Neural progenitor cell (in vitro differentiated cells): ENCODE results near the gene PGR.

ENCODE experiments used
- CTCF ChIP-seq: fragments of 200-600 bp; sonication (generic); IDR thresholded peaks from 2 replicates; pipeline ENCODE4 v1.5.1; 2017; ENCODE audit warnings: antibody characterized with exemption, mild to moderate bottlenecking
- EZH2 ChIP-seq: fragments of 200-600 bp; sonication (generic); IDR thresholded peaks from 2 replicates; pipeline ENCODE4 v1.6.1; 2017; ENCODE audit warnings: antibody characterized with exemption, mild to moderate bottlenecking, moderate library complexity

- TF ChIP-seq EZH2 (no peak), CTCF (no peak)
These were observed 109.7 kb downstream of the PGR start for GRCh38 chr11:101019870-101020269.
